ENCODE measurements around the gene CYP27A1.
A peak's percentile ranks its signal among the peaks of the same experiment; 100 is the strongest.
"Not testable (repeated sequence)": the region's sequence is repeated elsewhere in the genome, so short reads cannot be mapped to it uniquely, and the experiment has no call there.

The CYP27A1 gene

GRCh38 chr2:218831378-218831990 is 49.5 kb downstream of the CYP27A1 start, which contains the start of gene PRKAG3:
TSS of gene PRKAG3 (minus strand) at chr2:218831803.
- DNase-seq (ENCODE audit: low read depth in 2 of 2) = no peak

GRCh38 chr2:218832081-218832480 is 50.1 kb downstream of the CYP27A1 start:
- DNase-seq (ENCODE audit: low read depth in 2 of 2) = no peak

- no peak for DNase-seq (ENCODE audit: low read depth in 2 of 2)
These were observed 50.6 kb downstream of the CYP27A1 start for GRCh38 chr2:218832520-218832919.

DNA sequence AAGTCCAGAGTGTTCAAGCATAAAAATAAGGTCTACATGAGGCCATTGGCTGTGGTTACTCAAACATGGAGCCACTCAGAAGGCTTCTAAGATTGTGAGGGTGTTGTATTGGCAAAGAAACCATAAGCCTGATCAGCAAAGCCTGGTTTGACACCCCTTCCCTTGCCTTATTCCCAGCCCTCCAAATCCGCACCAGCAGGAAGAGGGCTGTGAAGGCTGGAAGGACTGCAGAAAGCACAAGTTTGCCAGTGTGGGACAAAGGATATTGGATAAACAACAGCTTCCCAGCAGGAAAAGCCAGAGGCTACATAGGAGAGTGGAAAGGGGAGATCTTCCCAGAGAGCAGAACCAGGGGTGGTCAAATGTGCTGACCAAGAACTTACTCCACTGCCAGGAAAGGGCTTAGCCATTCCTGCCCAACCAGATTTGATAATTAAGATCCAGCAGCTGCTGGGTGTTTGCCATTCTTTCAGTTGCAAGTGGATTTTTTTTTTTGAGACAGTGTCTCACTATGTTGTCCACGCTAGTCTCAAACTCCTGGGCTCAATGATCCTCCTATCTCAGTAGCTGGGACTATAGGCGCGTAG is 51.2 kb downstream of the CYP27A1 start:
- no peak for DNase-seq (ENCODE audit: low read depth in 2 of 2)

DNA sequence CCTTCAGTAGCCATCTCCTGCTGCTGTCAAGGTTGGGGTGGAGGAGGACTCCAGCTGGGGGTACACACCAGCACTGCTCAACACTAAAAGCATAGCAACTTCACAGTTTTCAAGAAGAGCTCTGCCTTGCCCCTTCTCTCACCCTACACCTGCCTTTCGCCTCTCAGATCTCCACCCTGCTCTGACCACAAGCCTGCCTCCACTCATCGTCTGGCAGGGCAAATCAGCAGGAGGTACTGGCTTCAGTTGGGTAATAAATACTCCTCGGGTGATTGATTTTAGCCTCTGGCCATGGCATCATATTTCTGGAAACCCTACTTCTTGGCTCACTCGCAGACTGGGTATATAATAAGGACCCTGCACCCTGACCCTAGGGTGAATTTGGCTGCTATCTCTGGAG is 52.7 kb downstream of the CYP27A1 start:
- no peak for DNase-seq (ENCODE audit: low read depth in 2 of 2)

GRCh38 chr2:218837495-218837894 is 55.5 kb downstream of the CYP27A1 start:
- no peak for DNase-seq (ENCODE audit: low read depth in 2 of 2)

DNA sequence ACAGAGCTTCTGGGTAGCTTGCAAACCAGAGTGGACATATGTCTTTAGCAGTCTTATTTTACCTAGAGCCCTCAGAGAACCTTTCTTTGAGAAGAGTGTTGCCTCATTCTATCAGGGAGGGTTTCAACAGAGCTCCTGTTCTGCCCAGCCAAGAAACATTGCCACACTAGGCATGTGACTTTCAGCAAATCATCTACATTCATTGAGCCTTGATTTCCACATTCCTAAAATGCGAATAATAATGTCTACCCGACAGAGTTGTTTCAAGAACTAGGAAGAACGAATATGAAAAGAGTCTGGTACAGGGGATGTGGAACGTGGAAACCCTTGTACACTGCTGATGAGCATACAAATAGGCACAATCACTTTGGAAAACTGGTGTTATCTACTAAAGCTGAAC is 57.5 kb downstream of the CYP27A1 start:
- peak in 1 of 2 experiments; percentile 17 for DNase-seq (ENCODE audit: low read depth in 2 of 2)

DNA sequence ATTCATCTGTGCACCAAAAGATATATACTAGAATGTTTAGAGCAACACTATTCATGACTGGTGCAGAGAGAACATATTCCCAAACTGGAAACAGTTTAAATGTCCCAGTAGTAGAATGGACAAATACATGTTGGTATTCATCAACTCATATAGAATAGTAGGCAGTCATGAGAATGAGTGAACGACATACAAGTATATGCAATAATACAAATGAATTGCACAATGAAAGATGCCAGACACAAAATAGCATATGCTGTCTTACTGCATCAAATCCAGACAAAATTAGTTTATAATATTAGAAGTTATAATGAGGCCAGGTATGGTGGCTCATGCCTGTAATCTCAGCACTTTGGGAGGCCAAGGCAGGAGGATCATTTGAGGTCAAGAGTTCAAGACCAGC is 57.9 kb downstream of the CYP27A1 start:
- DNase-seq (ENCODE audit: low read depth in 2 of 2) = no peak

DNA sequence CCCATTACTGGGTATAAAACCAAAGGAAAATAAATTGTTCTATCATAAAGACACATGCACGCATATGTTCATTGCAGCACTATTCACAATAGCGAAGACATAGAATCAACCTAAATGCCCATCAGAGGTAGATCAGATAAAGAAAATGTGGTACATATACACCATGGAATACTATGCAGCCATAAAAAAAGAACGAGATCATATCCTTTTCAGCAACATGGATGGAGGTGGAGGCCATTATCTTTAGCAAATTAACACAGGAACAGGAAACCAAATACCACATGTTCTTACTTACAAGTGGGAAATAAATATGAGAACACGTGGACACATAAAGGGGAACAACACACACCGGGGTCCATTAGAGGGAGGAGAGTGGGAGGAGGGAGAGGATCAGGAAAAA is 62.4 kb downstream of the CYP27A1 start:
- not testable (repeated sequence) for DNase-seq (ENCODE audit: low read depth in 2 of 2)

DNA sequence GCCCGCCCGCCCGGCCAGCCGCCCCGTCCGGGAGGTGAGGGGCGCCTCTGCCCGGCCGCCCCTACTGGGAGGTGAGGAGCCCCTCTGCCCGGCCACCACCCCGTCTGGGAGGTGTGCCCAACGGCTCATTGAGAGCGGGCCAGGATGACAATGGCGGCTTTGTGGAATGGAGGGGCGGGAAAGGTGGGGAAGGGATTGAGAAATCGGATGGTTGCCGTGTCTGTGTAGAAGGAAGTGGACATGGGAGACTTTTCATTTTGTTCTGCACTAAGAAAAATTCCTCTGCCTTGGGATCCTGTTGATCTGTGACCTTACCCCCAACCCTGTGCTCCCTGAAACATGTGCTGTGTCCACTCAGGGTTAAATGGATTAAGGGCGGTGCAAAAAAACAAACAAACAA is 65.0 kb downstream of the CYP27A1 start:
- not testable (repeated sequence) for DNase-seq (ENCODE audit: low read depth in 2 of 2)

GRCh38 chr2:218849721-218850120 is 67.8 kb downstream of the CYP27A1 start:
- DNase-seq (ENCODE audit: low read depth in 2 of 2) = no peak

GRCh38 chr2:218850796-218851195 is 68.8 kb downstream of the CYP27A1 start:
- no peak for DNase-seq (ENCODE audit: low read depth in 2 of 2)

DNA sequence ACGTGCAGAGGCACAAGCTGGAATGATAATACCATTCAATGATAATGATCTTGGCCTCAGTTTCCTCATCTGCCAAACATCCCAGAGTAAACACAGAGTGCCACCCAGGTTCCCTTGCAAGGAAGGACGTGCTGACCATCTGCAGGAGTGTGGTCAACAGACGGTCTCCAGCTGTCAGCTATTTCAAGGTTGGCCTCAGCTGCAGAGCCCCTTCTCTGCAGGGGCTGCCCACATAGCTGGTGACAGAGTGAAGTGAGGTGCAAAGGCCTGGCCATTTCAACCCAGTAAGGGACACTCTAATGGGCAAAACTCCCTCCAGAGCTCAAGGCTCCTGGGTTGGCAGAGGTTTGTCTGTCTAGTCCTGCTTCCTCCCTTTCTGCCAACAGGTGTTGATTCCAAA is 69.3 kb downstream of the CYP27A1 start:
- no peak for DNase-seq (ENCODE audit: low read depth in 2 of 2)

- peak in 1 of 2 experiments; percentile 10 for DNase-seq (ENCODE audit: low read depth in 2 of 2)
These were observed 71.1 kb downstream of the CYP27A1 start for GRCh38 chr2:218852911-218853667.

DNA sequence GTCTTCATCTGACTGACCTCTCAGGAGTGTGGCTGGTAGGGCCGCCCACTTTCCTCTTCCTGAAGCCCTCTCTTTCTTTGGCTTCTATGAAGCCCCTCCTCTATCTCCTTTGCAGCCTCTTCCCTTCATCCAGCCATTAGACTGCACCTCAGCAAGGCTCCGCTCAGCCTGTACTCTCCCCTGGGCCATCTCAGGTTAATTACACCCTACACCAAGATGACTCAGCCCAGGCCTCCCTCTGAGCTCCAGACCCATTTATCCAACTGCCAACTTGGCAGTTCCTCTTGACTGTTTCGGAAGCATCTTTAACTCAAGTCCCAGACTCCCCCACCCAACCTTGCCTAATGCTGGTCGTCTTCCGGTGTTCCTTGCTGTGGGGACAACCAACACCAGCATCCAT is 71.8 kb downstream of the CYP27A1 start:
- DNase-seq (ENCODE audit: low read depth in 2 of 2) = no peak

DNA sequence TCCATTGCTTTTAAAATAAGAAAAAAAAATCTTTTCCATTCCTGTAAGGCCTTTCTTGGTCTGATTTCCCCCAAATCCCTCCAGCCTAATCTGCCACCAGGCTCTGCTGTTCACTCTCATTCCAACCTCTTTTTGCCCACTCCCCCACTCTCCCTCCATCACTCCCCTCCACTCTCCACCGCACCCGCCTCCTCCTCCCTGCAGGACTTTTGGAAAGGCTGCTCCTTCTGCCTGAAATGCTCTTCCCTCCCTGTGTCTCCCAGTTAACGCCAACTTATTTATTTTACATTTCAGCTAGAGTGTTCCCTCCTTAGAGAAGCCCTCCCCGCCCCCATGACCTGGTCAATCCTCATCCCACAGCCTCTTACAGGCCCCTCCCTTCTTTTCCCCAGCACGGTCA is 72.9 kb downstream of the CYP27A1 start:
- no peak for DNase-seq (ENCODE audit: low read depth in 2 of 2)

GRCh38 chr2:218855305-218856166 is 73.6 kb downstream of the CYP27A1 start:
- DNase-seq (ENCODE audit: low read depth in 2 of 2) = no peak

DNA sequence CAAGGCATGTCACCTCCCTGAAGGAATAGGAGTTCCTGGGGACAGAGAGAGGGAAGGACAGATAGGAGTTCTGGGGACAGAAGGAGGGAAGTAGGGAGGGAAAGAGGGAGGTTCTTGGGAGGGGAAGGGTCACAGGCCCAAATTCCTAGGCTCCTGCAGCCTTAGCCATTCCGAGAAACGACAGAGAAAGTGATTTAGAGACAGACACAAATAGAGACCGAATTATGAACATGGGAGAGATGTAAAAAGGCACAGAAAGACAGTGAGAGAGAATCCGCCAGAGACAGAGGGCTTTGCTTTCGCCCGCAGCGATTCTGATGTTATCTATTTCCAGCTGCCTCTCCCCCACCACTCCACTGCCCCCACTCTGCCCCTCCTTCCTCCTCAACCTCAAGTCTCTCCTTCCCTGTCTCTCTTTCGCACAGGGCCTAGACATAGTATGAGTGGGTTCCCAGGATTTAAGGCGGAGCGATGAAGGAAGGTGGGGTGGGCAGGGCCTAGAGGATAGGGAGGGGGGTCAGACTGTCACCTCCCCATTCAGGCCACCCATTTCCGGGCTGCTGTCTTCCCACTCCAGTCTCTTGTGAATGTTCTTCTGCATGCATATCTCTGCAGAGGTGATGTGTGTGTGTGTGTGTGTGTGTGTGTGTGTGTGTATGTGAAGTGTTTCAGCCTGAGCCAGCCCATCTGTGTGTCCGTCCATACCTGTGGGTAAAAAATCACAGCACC is 74.4 kb downstream of the CYP27A1 start:
- DNase-seq (ENCODE audit: low read depth in 2 of 2) = no peak

GRCh38 chr2:218856896-218857243 is 74.9 kb downstream of the CYP27A1 start:
- DNase-seq (ENCODE audit: low read depth in 2 of 2) = no peak

DNA sequence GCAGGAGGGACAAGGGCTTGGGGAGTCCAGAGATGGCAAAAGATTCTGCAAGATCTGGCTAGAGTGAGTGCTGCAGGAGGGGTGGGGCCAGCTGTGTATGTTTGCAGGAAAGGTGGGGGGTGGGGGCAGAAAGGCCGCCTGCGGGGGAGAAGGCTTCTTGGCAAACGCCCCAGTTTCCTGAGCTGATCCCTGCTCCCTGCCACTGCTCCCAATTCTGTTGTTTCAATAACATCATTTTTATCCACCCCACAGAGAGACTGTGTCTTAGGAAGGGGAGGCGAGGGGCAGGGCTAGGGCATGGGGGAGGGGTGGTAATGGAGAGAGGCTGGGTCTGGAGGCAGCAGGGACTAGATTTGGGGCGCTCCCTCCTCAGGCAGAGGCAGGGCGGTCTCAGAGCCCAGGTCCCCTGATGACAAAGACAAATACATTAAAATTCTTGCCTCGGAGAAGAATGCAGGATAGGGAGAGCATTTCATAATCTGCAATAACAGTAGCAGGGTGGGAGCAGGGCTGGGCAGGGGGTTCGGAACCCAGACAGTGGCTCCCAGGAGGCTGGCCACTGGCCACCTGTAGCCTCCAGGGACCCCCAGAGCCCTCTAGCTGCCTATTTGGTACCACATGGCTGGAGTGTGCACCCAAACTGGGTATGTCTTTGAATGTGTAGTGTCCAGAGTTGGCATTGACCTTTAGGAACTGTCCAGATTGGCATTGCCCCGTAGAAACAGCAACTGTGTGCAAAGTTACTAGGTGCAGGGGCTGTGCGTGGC is 75.6 kb downstream of the CYP27A1 start:
- DNase-seq (ENCODE audit: low read depth in 2 of 2) = no peak

- no peak for DNase-seq (ENCODE audit: low read depth in 2 of 2)
These were observed 76.1 kb downstream of the CYP27A1 start for GRCh38 chr2:218858138-218858445.
